Activated CD4-positive, alpha-beta memory T cell treated with anti-CD3 and anti-CD28 coated beads, Interleukin-2, amount 10 ng/mL, durations not matched to agents 7 days and 5 days (primary cell): ENCODE results near the gene REXO5. TPM values are rescaled to one million over a fixed set of nuclear protein-coding genes. Genes with fewer than 3 reads are reported as not detected.
A peak's percentile ranks its signal among the peaks of the same experiment; 100 is the strongest.
"Not testable (repeated sequence)": the region's sequence is repeated elsewhere in the genome, so short reads cannot be mapped to it uniquely, and the experiment has no call there.

ENCODE experiments used
- CTCF ChIA-PET: fragments of 350-600 bp; sonication (Branson Sonifier 250); formaldehyde crosslinking; loops from one replicate; lab custom pipeline; 2021; ENCODE audit warnings: antibody characterized with exemption, inconsistent platforms; lab: Charles Lee
- POLR2A ChIA-PET: fragments of 350-600 bp; sonication (Branson Sonifier 250); formaldehyde crosslinking; loops from one replicate; lab custom pipeline; 2021; ENCODE audit warnings: antibody characterized with exemption; lab: Charles Lee
- DNase-seq: peaks from one replicate; pipeline ENCODE4 v3.0.0-alpha.2; 2020
- H3K27ac Mint-ChIP-seq: one replicate; pipeline ENCODE4 v1.8.0; 2021; ENCODE audit warnings: mild to moderate bottlenecking, mixed read lengths
- H3K27me3 Mint-ChIP-seq: one replicate; pipeline ENCODE4 v1.8.0; 2021; ENCODE audit warnings: mixed read lengths
- H3K36me3 Mint-ChIP-seq: one replicate; pipeline ENCODE4 v1.8.0; 2021; ENCODE audit warnings: low read depth, mixed read lengths
- H3K4me1 Mint-ChIP-seq: one replicate; pipeline ENCODE4 v1.8.0; 2021; ENCODE audit warnings: mixed read lengths
- H3K4me3 Mint-ChIP-seq: one replicate; pipeline ENCODE4 v1.8.0; 2021; ENCODE audit warnings: mild to moderate bottlenecking, mixed read lengths
- H3K9me3 Mint-ChIP-seq: one replicate; pipeline ENCODE4 v1.8.0; 2021; ENCODE audit warnings: mixed read lengths
- total RNA-seq, 2 experiments: library from RNA; stranded (reverse); gene quantifications; one replicate each; pipeline ENCODE4 v1.2.3, GENCODE V29; 2021

Gene REXO5
- total RNA-seq, 2 experiments from 2014 or later, result 16.2 to 17.4 TPM

- peaks cover 49% of the 10 kb centered on the region for H3K36me3 Mint-ChIP-seq
- H3K4me1 Mint-ChIP-seq, result peaks cover 27% of the 10 kb centered on the region
- DNase-seq, result no peak
- no peaks in the 10 kb centered on the region for H3K27me3 Mint-ChIP-seq
- H3K9me3 Mint-ChIP-seq, result no peaks in the 10 kb centered on the region
- ChIA-PET POLR2A (interaction anchor here (1.2 to 1.3 kb wide), 2 partner anchors 21 to 46 kb away, joined by 4 to 5 read pairs; partner anchors contain the start of genes DCUN1D3 and LYRM1), CTCF (interaction anchor here (0.6 to 1.4 kb wide), 3 partner anchors 19 to 84 kb away, joined by 3 to 5 read pairs (median 3); no protein-coding TSS in a partner anchor)
- no peak overlapping the region for H3K4me3 Mint-ChIP-seq
- no peak overlapping the region for H3K27ac Mint-ChIP-seq
These were observed 47.8 kb downstream of the REXO5 start for GRCh38 chr16:20853981-20854620.

GRCh38 chr16:20854963-20855362, 48.6 kb downstream of the REXO5 start:
- Mint-ChIP-seq H3K4me3 (no peak overlapping the region), H3K4me1 (peaks cover 22% of the 10 kb centered on the region), H3K36me3 (peaks cover 57% of the 10 kb centered on the region), H3K27me3 (no peaks in the 10 kb centered on the region), H3K9me3 (no peaks in the 10 kb centered on the region), H3K27ac (no peak overlapping the region)
- no peak for DNase-seq
- ChIA-PET CTCF (interaction anchor here (1.2 kb wide), 1 partner anchor 226 kb away, joined by 4 read pairs; no protein-coding TSS in a partner anchor), POLR2A (no interaction called here)

DNA sequence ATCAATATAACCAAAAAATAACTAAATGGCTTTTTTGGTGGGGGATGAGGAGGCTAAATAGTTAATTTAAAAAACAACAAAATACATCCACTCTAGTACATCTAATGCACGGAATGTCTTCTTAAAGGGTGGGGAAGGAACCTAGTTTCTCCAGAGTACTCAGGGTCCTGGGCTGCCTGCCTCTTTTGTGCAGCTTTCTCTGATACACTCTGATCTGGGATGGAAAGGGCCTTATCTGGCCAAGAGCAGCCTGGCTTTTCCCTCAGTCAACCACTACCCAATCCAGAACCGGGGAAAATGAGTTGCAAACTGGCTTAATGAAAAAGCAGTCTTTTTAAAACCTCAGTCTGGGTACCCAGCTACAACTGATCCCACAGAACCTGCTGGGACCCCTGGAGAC, 51.0 kb downstream of the REXO5 start:
- ChIA-PET POLR2A (interaction anchor here (1.0 kb wide), 1 partner anchor 25 kb away, joined by 4 read pairs; no protein-coding TSS in a partner anchor), CTCF (interaction anchor here (1.6 kb wide), 1 partner anchor 9 kb away, joined by 6 read pairs; no protein-coding TSS in a partner anchor)
- Mint-ChIP-seq H3K36me3 (peaks cover 68% of the 10 kb centered on the region), H3K4me3 (no peak overlapping the region), H3K27me3 (no peaks in the 10 kb centered on the region), H3K9me3 (no peaks in the 10 kb centered on the region), H3K4me1 (peaks cover 7% of the 10 kb centered on the region), H3K27ac (no peak overlapping the region)
- DNase-seq, result no peak

DNA sequence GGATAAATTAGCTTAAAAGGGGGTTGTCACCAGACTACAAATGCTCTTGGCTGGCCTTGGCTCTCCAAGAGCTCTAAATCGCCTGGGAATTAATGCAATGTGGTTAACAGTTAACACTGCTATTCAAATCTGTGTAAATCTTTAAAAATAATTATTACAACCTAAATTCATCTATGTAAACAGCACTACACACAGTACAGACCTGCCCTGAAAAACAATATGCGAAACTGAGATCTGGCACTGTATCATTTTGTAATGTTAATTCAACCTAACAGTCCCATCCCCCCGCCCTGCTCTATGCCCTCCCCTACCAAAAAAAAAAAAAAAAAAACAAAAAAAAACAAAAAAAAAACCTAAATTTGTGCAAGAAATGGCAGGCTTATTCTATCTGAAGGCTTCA, 52.9 kb downstream of the REXO5 start:
- ChIA-PET CTCF (interaction anchor here (0.5 to 0.6 kb wide), 2 partner anchors 16 to 82 kb away, joined by 3 read pairs; no protein-coding TSS in a partner anchor), POLR2A (interaction anchor here (0.7 kb wide), 1 partner anchor 16 kb away, joined by 3 read pairs; no protein-coding TSS in a partner anchor)
- H3K9me3 Mint-ChIP-seq, result no peaks in the 10 kb centered on the region
- H3K4me1 Mint-ChIP-seq, result peaks cover 14% of the 10 kb centered on the region
- H3K27me3 Mint-ChIP-seq, result no peaks in the 10 kb centered on the region
- no peak overlapping the region for H3K27ac Mint-ChIP-seq
- peaks cover 68% of the 10 kb centered on the region for H3K36me3 Mint-ChIP-seq
- DNase-seq, result no peak
- no peak overlapping the region for H3K4me3 Mint-ChIP-seq

DNA sequence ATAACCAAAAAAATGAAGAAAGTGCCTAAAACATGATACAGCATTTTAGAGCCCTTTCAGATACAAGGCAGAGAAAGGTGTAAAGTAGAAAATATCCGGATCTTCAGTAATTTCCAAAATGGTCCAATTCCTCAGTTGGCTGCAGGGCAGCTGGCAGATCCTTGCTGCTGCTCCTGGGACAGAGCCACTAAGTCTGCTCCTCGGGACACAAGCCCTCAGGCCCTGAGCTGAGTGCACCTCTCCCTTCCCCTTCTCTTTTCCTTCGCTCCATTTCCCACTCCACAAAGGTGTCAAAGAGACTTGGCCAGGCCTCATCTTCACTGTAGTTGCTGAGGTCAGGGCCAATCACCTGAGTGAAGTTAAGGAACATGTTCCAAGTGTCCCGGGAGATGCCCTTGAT, 53.4 kb downstream of the REXO5 start:
- no peaks in the 10 kb centered on the region for H3K9me3 Mint-ChIP-seq
- no peak overlapping the region for H3K4me3 Mint-ChIP-seq
- H3K27ac Mint-ChIP-seq, result no peak overlapping the region
- DNase-seq, result no peak
- peaks cover 19% of the 10 kb centered on the region for H3K4me1 Mint-ChIP-seq
- no peaks in the 10 kb centered on the region for H3K27me3 Mint-ChIP-seq
- peaks cover 72% of the 10 kb centered on the region for H3K36me3 Mint-ChIP-seq
- ChIA-PET CTCF (no interaction called here), POLR2A (interaction anchor here (0.7 kb wide), 1 partner anchor 16 kb away, joined by 3 read pairs; no protein-coding TSS in a partner anchor)

DNA sequence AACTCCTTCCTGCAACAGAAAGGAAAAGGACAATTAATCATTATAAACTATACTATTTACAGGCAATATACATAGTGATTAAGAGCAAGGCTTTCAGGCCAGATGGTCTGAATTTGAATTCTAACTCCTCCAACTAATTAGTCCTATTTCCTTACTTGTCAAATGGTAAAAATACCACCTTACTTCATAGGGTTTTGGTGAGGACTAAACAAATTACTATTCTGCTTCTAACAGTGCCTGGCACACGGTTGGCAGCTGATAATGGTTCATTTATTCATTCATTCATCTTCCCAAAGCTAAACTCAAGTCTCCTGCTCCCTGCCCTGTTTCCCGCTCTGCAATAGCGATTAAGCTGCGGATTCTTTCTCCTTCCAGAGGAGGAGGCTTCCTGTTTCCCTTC, 54.0 kb downstream of the REXO5 start:
- no peak overlapping the region for H3K27ac Mint-ChIP-seq
- no peaks in the 10 kb centered on the region for H3K27me3 Mint-ChIP-seq
- no peak for DNase-seq
- no peaks in the 10 kb centered on the region for H3K9me3 Mint-ChIP-seq
- H3K4me3 Mint-ChIP-seq, result no peak overlapping the region
- peaks cover 70% of the 10 kb centered on the region for H3K36me3 Mint-ChIP-seq
- POLR2A ChIA-PET, result no interaction called here
- H3K4me1 Mint-ChIP-seq, result peaks cover 20% of the 10 kb centered on the region
- CTCF ChIA-PET, result no interaction called here

DNA sequence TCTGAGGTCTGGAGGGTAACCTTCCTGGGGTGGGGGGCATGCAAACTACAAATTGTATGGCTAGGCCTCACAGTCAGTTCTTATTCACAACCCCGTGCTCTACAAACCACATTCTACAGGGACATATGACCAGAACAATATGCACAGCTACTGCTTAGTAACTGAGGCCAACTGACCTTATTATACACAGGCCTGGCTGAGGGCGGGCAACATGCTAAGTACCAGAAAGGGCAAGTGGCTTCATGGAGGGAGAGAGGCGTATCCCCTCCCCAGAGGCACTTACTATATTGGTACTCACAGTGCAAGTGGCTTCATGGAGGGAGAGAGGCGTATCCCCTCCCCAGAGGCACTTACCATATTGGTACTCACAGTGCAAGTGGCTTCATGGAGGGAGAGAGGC, 54.7 kb downstream of the REXO5 start:
- H3K36me3 Mint-ChIP-seq, result peaks cover 71% of the 10 kb centered on the region
- CTCF ChIA-PET, POLR2A ChIA-PET: not testable (repeated sequence)

DNA sequence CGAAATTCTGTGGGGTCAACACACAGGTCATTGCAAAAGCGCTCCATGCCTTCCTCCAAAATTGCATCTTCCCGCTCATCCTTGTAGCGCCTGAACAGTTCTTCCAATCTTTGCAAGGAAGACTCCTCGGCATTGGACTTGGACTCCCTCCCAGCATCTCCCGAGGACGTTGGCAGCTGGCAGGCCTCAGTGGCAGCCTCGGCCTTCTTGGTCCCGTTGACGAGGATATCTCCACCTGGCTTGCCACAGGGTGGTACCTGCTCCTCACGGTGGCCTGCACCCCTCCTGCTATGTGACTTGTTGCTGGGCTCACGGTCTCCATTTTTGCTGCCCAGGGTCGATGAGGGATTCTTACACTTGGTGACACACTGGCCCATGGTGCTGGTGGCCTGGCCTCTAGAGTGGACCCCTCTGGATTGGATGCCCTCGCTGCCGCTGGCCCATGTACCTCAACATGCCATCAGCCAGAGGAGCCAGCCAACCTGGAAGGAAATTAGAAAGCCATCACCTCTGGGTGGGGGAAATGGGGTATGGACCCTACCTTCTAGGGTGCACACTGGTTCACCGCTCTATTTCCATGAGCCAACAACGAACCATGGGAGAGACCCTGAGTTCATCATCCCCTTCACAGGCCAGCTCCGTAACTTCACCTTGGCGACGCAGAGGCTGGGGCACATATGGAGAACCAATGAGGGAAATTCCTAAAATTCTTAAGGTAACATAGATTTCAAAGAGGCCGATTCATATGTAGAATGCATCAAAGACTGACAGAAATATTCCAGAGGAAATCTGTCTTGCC, 56.0 kb downstream of the REXO5 start:
- POLR2A ChIA-PET, result no interaction called here
- Mint-ChIP-seq H3K9me3 (no peaks in the 10 kb centered on the region), H3K27me3 (no peaks in the 10 kb centered on the region), H3K36me3 (peaks cover 73% of the 10 kb centered on the region), H3K27ac (no peak overlapping the region), H3K4me1 (peaks cover 40% of the 10 kb centered on the region), H3K4me3 (no peak overlapping the region)
- DNase-seq, result no peak
- CTCF ChIA-PET, result interaction anchor here (4.1 kb wide), 1 partner anchor 12 kb away, joined by 32 read pairs; no protein-coding TSS in a partner anchor

More for the DNA sequence above, 54.7 kb downstream of the REXO5 start:
- not testable (repeated sequence) for H3K4me3 Mint-ChIP-seq, H3K27me3 Mint-ChIP-seq, DNase-seq, H3K9me3 Mint-ChIP-seq, H3K27ac Mint-ChIP-seq
- H3K4me1 Mint-ChIP-seq, result peaks cover 27% of the 10 kb centered on the region

- Mint-ChIP-seq H3K4me1 (peaks cover 56% of the 10 kb centered on the region), H3K36me3 (peaks cover 76% of the 10 kb centered on the region)
- H3K9me3 Mint-ChIP-seq, H3K27me3 Mint-ChIP-seq, H3K4me3 Mint-ChIP-seq, H3K27ac Mint-ChIP-seq, DNase-seq: not testable (repeated sequence)
- ChIA-PET CTCF (interaction anchor here (2.8 to 4.1 kb wide), 2 partner anchors 10 to 14 kb away, joined by 12 to 32 read pairs; no protein-coding TSS in a partner anchor), POLR2A (interaction anchor here (4.3 kb wide), 1 partner anchor 35 kb away, joined by 28 read pairs; the partner anchor contains the start of genes DCUN1D3 and LYRM1)
These were observed 58.0 kb downstream of the REXO5 start for GRCh38 chr16:20864376-20864775.

GRCh38 chr16:20865420-20866131, 59.2 kb downstream of the REXO5 start:
- Mint-ChIP-seq H3K36me3 (peaks cover 65% of the 10 kb centered on the region), H3K27me3 (no peaks in the 10 kb centered on the region), H3K4me3 (no peak overlapping the region), H3K27ac (peak overlapping the region; percentile 78), H3K9me3 (no peaks in the 10 kb centered on the region), H3K4me1 (peaks cover 58% of the 10 kb centered on the region)
- POLR2A ChIA-PET, result interaction anchor here (0.7 to 4.3 kb wide), 8 partner anchors 9 to 145 kb away, joined by 3 to 28 read pairs (median 4); partner anchors contain the start of genes DCUN1D3 and LYRM1
- CTCF ChIA-PET, result interaction anchor here (0.9 to 4.1 kb wide), 8 partner anchors 9 to 292 kb away, joined by 3 to 32 read pairs (median 4); no protein-coding TSS in a partner anchor
- DNase-seq, result no peak

- ChIA-PET POLR2A (interaction anchor here (0.7 to 4.3 kb wide), 8 partner anchors 8 to 145 kb away, joined by 3 to 28 read pairs (median 4); partner anchors contain the start of genes DCUN1D3 and LYRM1), CTCF (interaction anchor here (1.1 to 4.1 kb wide), 7 partner anchors 8 to 291 kb away, joined by 3 to 32 read pairs (median 4); no protein-coding TSS in a partner anchor)
- H3K27me3 Mint-ChIP-seq, result no peaks in the 10 kb centered on the region
- H3K4me1 Mint-ChIP-seq, result peaks cover 63% of the 10 kb centered on the region
- no peak for DNase-seq
- H3K9me3 Mint-ChIP-seq, result no peaks in the 10 kb centered on the region
- H3K36me3 Mint-ChIP-seq, result peaks cover 66% of the 10 kb centered on the region
- H3K27ac Mint-ChIP-seq, result peak overlapping the region; percentile 78
- H3K4me3 Mint-ChIP-seq, result no peak overlapping the region
These were observed 59.9 kb downstream of the REXO5 start for GRCh38 chr16:20866145-20866772.
